ENCODE results near the gene SLC5A11. TPM values are rescaled to one million over a fixed set of nuclear protein-coding genes. Genes with fewer than 3 reads are reported as not detected.
"Not testable (repeated sequence)": the region's sequence is repeated elsewhere in the genome, so short reads cannot be mapped to it uniquely, and the experiment has no call there.

Gene SLC5A11, protein sequence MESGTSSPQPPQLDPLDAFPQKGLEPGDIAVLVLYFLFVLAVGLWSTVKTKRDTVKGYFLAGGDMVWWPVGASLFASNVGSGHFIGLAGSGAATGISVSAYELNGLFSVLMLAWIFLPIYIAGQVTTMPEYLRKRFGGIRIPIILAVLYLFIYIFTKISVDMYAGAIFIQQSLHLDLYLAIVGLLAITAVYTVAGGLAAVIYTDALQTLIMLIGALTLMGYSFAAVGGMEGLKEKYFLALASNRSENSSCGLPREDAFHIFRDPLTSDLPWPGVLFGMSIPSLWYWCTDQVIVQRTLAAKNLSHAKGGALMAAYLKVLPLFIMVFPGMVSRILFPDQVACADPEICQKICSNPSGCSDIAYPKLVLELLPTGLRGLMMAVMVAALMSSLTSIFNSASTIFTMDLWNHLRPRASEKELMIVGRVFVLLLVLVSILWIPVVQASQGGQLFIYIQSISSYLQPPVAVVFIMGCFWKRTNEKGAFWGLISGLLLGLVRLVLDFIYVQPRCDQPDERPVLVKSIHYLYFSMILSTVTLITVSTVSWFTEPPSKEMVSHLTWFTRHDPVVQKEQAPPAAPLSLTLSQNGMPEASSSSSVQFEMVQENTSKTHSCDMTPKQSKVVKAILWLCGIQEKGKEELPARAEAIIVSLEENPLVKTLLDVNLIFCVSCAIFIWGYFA
- 0.31 TPM for total RNA-seq

DNA sequence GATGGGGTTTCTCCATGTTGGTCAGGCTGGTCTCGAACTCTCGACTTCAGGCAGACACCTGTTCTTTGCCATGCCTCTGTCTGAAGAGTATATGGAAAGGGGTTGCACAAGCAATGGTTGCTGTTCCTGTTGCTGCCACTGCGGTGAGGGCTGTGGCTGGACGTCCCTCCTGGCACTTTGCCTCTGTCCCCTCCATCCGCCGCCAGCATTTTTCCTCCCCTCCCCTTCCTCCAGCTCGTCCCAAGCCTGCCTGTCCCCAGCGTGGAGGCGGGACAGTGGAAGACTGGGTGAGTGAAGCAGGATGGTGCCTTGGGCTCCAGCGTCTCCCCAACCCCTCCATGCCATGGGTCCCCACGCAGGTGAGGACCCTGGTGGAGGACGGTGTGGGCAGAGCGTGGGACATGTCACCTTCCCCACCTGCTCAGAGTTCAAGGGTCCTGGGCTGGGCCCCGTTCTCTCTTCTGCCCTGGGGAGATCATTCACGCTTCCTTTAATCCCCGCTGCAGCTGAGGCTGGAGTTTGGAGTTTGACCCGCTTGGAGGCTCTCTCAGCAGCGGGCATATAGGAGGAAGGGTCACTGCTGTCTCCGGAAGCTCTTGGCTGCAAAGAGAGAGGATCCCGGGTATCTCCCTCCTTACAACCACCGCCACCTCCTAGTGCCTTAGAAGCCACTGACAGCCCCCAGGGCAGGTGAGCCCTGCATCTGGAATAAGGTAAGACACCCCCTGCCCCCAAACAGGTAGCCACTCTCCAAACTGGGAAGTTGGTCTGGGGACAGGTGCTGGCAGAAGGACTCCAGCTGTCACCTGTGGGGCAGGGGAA, at the start of gene SLC5A11:
Gene SLC5A11, plus strand, starts transcription at position 238 of the 822 bp plus-strand sequence. CDS start 12,681 bp downstream, outside the sequence.
- H3K9me3 ChIP-seq (ENCODE audit: low read depth, low read length), result no peaks in the 10 kb centered on the region
- no peaks in the 10 kb centered on the region for H3K27me3 ChIP-seq (ENCODE audit: insufficient read depth, low read length)
- no peaks in the 10 kb centered on the region for H3K4me1 ChIP-seq (ENCODE audit: insufficient read depth, low read length)
- H3K4me3 ChIP-seq (ENCODE audit: low read length), result no peak within 1 kb of the TSS

DNA sequence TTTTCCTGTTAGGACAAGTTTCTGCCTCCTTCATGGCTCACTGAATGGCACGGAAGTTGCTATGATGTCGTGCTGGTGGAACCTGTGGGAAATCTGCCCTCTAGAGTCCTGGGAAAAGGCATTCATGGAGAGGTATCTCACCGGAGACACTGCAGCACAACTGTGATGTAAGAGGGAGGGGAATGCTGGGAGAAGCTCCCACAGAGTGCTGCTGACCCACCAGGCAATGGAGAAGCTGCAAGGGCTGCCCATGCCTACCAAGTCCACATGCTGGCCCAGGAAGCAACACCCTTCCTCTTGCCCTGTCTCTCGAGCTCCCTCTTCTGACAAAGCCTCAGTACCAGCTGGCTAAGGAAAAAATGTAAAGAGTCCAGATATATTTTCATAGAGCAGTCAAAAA, 45.2 kb upstream of the SLC5A11 start:
- Histone ChIP-seq H3K9me3 (ENCODE audit: low read depth, low read length) (no peaks in the 10 kb centered on the region), H3K4me1 (ENCODE audit: insufficient read depth, low read length) (no peaks in the 10 kb centered on the region), H3K4me3 (ENCODE audit: low read length) (no peak overlapping the region), H3K27me3 (ENCODE audit: insufficient read depth, low read length) (no peaks in the 10 kb centered on the region)

DNA sequence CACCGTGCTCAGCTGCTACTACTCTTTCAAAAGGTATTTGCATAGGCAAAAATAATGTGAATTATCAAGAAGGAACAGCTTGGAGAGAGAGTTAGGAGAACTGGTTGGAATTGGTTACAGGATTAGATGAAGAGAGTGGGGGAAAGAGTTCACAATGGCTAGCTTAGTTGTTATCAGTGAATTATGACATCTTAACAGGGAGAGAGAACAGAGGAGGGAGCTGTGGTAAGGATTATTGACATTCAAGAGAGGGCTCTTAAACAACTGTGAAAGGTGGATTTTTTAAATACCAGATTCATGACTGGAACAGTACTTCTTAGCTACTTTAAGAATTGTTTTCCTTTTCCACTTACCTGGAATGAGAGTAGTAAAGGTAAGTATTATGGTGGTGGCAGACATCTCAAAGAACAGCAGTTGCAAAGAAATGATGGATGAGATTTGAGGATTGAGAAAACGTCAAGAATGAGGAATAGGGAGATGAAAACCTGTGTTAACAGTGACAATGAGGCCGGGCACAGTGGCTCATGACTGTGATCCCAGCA, 43.9 kb upstream of the SLC5A11 start:
- Histone ChIP-seq H3K27me3 (ENCODE audit: insufficient read depth, low read length) (no peaks in the 10 kb centered on the region), H3K4me3 (ENCODE audit: low read length) (no peak overlapping the region), H3K9me3 (ENCODE audit: low read depth, low read length) (no peaks in the 10 kb centered on the region), H3K4me1 (ENCODE audit: insufficient read depth, low read length) (no peaks in the 10 kb centered on the region)

DNA sequence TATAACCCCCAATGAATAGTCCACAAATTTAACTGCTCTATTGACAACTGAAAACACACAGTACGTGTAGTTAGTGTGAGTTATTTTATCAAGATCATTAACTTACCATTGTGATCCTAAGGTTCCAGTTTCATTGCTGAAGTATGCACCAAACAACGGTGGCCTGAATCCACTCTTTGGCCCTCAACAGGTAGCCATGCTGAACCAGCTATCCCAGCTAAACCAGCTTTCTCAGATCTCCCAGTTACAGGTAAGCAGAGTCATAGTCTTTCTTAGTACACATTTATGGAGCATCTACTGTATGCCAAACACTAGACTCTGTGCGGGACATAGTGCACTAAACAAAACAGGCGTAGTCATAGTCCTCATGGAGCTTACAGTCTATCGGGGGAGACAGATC, 40.3 kb upstream of the SLC5A11 start:
- Histone ChIP-seq H3K9me3 (ENCODE audit: low read depth, low read length) (no peaks in the 10 kb centered on the region), H3K27me3 (ENCODE audit: insufficient read depth, low read length) (no peaks in the 10 kb centered on the region), H3K4me1 (ENCODE audit: insufficient read depth, low read length) (no peaks in the 10 kb centered on the region), H3K4me3 (ENCODE audit: low read length) (no peak overlapping the region)

DNA sequence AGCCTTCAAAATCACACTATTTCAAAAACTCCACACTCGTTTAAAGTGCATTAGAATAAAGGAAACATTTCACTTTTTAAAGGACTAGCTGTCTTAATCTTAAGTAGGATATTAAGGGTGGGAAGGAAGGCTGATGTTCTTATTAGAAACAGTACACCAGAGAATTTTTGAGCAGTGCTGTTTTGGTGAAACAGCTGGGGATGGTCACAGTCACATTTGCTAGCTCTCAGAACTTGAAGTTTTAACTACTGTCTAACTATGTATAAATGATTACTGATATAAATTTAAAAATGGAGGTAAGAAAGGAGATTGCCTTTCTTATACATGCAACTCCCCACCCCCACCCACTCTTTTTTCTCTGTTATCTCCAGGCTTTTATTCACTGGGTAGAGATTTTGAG, 38.5 kb upstream of the SLC5A11 start:
- H3K4me1 ChIP-seq (ENCODE audit: insufficient read depth, low read length), result no peaks in the 10 kb centered on the region
- H3K4me3 ChIP-seq (ENCODE audit: low read length), result no peak overlapping the region
- H3K27me3 ChIP-seq (ENCODE audit: insufficient read depth, low read length), result no peaks in the 10 kb centered on the region
- H3K9me3 ChIP-seq (ENCODE audit: low read depth, low read length), result no peaks in the 10 kb centered on the region

DNA sequence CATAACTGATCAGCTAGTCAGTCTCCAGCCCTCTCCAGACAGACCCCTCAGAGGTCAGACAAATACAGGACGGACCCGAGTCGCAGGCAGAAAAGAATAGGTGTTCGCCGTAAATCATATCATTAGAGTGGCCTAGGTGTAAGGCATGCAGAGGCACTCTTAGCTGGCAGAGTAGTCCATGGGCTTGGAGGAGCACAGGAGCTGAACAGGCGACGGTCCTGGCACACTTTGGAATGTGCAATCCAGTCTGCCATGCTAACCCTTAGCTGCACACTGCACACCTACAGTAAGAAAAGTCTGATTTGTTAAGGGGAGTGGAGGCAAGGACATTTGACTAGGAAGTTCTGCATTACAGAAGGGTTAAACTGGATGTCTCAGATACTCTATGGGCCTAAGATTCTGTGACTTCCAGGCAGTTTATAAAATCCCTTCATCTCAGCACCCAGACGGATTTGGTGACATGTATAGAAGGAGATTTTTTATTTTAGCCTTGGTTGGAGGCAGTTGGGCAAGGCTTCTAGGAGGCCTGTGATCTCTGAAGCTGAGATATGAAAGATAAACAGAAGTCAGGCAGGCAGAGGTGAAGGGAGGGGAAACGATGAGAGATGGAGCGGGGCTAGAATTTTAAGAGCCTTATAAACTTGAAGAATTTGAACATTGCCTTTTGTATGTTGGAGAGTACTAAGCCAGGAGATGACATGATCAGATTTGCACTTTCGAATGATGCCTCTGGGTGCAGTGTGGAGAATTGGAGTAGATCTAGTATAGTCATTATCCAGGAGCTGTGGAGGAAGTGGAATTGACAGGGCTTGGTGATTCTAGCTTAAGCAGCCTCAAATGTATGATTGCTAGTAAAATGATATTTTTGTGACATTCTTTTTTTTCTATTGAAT, 34.6 kb upstream of the SLC5A11 start:
- Histone ChIP-seq H3K9me3 (ENCODE audit: low read depth, low read length) (no peaks in the 10 kb centered on the region), H3K4me3 (ENCODE audit: low read length) (no peak overlapping the region), H3K4me1 (ENCODE audit: insufficient read depth, low read length) (no peaks in the 10 kb centered on the region), H3K27me3 (ENCODE audit: insufficient read depth, low read length) (no peaks in the 10 kb centered on the region)

DNA sequence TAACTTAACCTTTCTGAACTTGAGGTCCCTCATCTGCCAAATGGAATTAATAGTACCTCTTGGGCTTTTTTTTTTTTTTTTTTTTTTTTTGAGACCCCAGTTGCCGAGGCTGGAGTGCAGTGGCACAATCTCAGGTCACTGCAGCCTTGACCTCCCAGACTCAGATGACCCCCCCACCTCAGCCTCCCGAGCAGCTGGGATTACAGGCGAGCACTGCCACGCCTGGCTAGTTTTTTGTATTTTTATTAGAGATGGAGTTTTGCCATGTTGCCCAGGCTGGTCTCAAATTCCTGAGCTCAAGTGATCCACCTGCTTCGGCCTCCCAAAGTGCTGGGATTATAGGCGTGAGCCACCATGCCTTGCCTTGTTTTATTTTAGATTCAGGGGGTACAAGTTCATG, 33.0 kb upstream of the SLC5A11 start:
- not testable (repeated sequence) for H3K9me3 ChIP-seq (ENCODE audit: low read depth, low read length); H3K4me3 ChIP-seq (ENCODE audit: low read length); H3K4me1 ChIP-seq (ENCODE audit: insufficient read depth, low read length); H3K27me3 ChIP-seq (ENCODE audit: insufficient read depth, low read length)

DNA sequence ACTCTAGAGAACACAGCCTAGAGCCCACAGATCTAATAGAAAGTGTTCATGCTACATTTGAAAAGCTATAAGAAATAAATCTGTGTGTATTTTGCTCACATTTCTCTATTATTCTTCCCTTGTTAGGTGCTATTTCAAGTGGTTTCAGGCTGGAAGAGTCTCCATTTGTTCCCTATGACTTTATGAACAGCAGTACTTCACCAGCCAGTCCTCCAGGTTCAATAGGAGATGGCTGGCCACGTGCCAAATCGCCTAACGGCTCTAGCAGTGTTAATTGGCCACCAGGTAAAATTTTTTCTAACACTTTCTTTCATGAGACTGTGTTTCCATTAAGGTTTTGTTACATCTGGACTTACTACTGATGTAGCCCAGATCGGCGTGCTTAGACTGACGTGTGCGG, 30.7 kb upstream of the SLC5A11 start:
- Histone ChIP-seq H3K4me3 (ENCODE audit: low read length) (no peak overlapping the region), H3K9me3 (ENCODE audit: low read depth, low read length) (no peaks in the 10 kb centered on the region), H3K4me1 (ENCODE audit: insufficient read depth, low read length) (no peaks in the 10 kb centered on the region), H3K27me3 (ENCODE audit: insufficient read depth, low read length) (no peaks in the 10 kb centered on the region)

DNA sequence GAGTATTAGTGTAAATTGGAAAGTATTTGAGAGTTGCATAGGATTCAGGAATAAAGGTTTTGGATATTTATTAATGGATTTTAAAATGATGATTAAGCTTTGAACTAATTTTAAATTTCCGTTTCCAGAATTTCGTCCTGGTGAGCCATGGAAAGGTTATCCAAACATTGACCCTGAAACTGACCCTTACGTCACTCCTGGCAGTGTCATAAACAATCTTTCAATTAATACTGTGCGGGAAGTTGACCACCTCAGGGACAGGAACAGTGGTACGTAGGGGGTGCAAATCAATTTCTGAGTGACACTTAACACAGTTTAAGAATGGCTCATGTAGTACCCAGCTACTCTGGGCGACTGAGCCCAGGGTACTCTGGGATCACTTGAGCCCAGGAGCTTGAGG, 29.1 kb upstream of the SLC5A11 start:
- Histone ChIP-seq H3K27me3 (ENCODE audit: insufficient read depth, low read length) (no peaks in the 10 kb centered on the region), H3K4me3 (ENCODE audit: low read length) (no peak overlapping the region), H3K9me3 (ENCODE audit: low read depth, low read length) (no peaks in the 10 kb centered on the region), H3K4me1 (ENCODE audit: insufficient read depth, low read length) (no peaks in the 10 kb centered on the region)

DNA sequence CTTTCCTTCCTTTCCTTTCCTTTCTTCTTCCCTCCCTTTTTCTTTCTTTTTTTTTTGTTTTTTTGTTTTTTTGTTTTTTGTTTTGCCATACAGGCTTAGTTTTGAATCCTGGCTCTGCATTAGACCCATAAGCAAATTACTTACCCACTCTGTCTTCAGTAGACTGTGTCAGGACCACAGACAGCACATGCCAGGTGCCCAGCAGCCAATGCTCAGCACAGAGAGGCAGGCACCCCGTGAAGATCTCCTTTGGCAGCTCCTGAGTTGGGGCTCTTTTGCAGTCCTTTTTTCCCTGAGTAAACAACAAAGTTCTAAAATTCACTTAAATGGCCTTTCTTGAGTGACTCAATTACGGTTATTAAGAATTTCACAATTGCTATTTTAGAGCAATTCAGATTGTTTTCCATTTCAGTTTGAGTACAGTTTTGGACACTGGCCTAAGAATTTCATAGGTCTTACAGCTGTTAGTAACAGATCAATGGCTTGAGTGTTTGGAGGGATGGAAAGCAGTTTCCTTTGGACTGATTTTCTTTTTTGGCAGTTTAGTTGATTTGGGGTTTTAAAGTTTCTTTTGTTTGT, 26.2 kb upstream of the SLC5A11 start:
- Histone ChIP-seq H3K4me3 (ENCODE audit: low read length) (no peak overlapping the region), H3K4me1 (ENCODE audit: insufficient read depth, low read length) (no peaks in the 10 kb centered on the region), H3K27me3 (ENCODE audit: insufficient read depth, low read length) (no peaks in the 10 kb centered on the region), H3K9me3 (ENCODE audit: low read depth, low read length) (no peaks in the 10 kb centered on the region)

DNA sequence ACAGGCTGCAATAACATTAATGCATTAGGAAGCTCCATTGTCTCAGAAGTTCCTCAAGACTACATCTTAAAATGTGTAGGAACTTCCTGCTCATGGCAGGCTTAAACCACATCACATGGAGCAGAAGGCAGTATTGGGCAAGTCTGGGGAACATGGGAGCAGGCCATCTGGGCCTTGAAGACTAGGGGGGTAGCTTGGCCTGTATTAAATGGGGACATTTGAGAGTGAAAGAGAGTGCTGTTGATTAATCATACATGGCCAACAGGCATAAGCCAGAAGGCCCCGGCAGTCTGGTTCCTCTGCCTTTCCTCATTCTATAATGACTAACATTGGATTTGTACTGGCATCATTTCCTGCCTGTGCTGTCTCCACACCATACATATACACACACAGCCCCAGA, 25.2 kb upstream of the SLC5A11 start:
- Histone ChIP-seq H3K27me3 (ENCODE audit: insufficient read depth, low read length) (no peaks in the 10 kb centered on the region), H3K4me1 (ENCODE audit: insufficient read depth, low read length) (no peaks in the 10 kb centered on the region), H3K4me3 (ENCODE audit: low read length) (no peak overlapping the region), H3K9me3 (ENCODE audit: low read depth, low read length) (no peaks in the 10 kb centered on the region)

DNA sequence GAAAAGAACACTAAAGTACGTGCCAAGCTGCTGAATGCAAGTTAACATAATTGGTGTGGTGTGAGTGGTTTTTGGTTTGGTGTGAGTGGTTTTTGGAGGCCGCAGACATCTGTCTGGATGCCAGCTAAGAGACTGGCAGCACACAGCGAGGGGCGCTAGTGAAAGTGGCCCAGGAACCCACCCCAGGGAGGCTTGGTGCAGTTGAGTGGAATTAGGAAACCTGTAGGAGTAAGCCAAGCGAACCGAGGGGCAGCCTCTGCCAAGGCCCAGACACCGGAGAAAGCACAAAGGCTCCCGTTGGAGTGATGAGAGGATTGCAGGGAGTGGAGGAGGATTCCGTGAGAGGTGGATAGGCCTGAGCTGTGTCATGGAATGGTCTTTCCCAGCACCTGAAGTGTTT, 24.6 kb upstream of the SLC5A11 start:
- H3K9me3 ChIP-seq (ENCODE audit: low read depth, low read length), result no peaks in the 10 kb centered on the region
- no peaks in the 10 kb centered on the region for H3K4me1 ChIP-seq (ENCODE audit: insufficient read depth, low read length)
- no peaks in the 10 kb centered on the region for H3K27me3 ChIP-seq (ENCODE audit: insufficient read depth, low read length)
- no peak overlapping the region for H3K4me3 ChIP-seq (ENCODE audit: low read length)

DNA sequence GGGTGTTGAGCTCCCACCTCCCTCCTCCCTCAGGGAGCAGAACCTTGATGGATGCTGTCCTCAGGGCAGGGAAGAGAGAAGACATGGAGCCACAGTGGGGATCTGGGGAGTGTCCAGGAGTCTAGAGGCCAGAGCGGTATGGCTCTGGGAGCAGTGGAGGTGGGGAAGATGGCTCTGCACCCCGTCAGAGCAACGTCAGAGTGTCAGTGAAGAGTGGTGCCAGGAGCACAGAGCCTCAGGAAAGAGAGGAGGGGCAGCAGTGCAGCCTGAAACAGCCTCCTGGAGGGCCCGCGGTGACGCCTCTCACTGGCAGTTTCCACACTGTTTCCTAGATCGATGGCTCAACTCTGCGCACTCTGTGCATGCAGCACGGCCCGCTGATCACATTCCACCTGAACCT, 23.2 kb upstream of the SLC5A11 start:
- Histone ChIP-seq H3K9me3 (ENCODE audit: low read depth, low read length) (no peaks in the 10 kb centered on the region), H3K4me3 (ENCODE audit: low read length) (no peak overlapping the region), H3K27me3 (ENCODE audit: insufficient read depth, low read length) (no peaks in the 10 kb centered on the region), H3K4me1 (ENCODE audit: insufficient read depth, low read length) (no peaks in the 10 kb centered on the region)

DNA sequence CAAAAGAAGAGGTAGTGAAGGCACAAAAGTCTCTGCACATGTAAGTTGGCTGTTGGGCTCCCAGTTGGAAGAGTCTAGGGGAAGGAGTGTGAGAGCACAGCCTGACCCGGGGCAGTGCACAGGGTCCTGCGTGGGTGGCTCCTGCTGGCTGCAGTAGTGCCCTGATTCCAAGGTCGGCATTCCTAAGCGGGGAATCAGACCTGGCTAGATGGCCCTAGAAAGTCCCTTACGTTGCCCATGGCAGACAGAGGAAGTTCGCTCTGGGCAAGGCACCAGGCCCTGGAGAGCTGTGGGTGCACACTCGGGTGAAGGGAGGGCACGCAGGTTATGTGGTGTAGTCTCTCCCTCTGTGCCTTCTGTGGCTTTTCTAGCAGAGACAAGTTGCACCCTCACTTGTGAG, 22.8 kb upstream of the SLC5A11 start:
- Histone ChIP-seq H3K9me3 (ENCODE audit: low read depth, low read length) (no peaks in the 10 kb centered on the region), H3K27me3 (ENCODE audit: insufficient read depth, low read length) (no peaks in the 10 kb centered on the region), H3K4me1 (ENCODE audit: insufficient read depth, low read length) (no peaks in the 10 kb centered on the region), H3K4me3 (ENCODE audit: low read length) (no peak overlapping the region)
